GM18517 (cell line): Measurements from ENCODE around the gene ASAP2.

Source experiments
- ATAC-seq: cut with Tn5 transposase; IDR thresholded peaks from one replicate; pipeline ENCODE4 v1.9.1; 2021; ENCODE audit warnings: mild to moderate bottlenecking, moderate library complexity; ENCODE audit not compliant: unreplicated experiment

The ASAP2 gene

GRCh38 chr2:9373476-9373875 is 166.9 kb downstream of the ASAP2 start:
- no peak for ATAC-seq

DNA sequence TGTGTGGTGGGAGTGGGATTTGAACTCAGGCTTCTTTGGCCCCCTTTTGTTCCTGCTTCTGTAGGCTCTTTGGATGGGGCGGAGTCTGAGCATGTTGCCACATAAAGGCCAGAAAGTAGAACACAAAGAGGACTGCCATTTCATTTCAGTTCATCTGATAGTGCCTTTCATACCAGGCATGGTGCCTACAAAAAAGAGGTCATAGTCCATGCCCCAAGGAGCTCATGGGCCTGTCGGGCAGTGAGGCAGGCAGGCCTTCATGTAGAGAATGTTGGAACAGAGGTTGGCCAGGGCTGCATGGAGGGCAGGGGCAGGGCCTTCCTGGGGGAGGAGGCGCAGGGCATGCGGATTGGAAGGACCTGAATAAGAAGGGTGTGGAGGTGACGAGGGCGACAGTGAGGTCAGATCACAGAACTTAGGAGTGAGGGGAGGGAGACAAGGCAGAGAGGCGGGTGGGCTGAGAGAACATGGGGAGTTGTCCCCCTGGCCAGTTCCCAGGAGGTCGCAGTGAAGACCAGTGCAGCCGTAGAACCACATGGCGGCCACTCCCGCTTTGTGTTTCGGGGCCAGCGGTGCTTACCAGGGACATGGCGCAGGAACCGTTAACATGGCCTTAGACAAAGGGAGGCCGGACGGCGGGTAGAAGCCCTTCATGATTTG is 167.6 kb downstream of the ASAP2 start:
- ATAC-seq, result no peak

DNA sequence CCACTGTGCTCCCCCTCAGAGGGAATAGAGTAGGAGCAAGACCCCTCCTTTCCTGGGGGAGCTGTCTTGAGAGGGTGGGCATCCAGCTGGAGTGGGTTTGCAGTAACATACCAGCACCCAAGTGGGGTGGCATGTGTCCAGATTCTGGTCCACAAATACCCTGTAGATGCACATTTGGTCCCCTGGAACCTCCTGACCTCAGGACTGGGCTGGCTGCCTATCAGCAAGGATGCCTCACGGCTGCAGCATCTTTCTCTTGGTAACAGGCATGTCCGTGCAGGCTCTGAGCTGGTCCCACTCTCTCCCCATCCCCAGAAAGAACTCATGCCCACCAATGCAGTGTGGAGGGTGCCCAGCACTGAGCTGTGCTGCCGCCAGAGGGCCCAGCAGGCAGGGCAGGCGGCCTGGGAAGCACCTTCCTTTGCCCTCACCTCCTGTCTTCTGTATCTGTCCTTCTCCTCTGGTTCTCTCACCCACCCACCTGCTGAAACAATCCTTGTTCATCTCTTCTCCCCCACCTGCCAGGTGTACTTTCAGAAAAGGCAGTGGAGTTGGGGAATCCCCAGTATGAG is 169.3 kb downstream of the ASAP2 start:
- no peak for ATAC-seq

GRCh38 chr2:9377461-9378097 is 171.0 kb downstream of the ASAP2 start:
- no peak for ATAC-seq

DNA sequence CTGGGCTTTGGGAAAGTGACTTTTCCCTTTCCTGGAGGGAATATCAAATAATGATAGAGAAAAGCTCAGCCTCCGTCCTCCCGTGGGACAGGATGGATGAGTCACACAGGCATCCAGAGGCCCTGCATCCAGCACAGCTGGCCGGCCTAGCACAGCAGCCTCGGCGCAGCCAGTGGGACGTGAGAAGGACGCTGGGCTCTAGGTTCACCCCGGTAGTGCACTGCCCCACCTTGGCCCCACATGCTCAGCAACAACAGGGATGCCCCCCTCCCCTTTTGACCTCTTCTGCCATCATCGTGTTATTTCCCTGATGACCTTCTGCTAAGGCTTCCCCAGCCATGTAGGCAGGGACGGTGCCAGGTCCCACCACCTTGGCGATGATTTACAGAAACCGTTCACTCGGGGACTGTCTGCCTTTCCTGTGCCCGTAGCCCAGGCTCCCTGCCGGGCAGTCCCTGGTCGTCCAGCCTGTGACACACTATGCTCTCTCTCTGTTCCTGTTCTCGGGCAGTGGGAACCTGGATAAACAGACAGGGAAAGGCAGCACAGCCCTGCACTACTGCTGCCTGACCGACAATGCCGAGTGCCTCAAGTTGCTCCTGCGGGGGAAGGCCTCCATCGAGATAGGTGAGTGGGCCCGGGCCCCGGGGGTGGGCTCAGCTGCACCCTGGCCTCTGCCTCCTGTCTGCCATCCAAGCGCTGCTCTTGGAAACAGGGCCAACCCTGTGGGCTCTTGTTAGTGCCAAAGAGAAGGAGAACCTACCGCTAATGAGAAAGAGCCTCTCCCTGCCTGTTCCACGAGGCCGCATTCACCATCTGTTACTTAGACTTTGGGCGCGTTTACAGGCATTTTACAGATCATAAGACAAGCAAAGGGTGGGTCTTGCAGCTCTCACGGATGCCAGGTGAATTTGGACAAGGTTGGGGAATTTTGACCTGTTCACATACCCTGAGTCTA is 172.1 kb downstream of the ASAP2 start:
- ATAC-seq, result no peak

DNA sequence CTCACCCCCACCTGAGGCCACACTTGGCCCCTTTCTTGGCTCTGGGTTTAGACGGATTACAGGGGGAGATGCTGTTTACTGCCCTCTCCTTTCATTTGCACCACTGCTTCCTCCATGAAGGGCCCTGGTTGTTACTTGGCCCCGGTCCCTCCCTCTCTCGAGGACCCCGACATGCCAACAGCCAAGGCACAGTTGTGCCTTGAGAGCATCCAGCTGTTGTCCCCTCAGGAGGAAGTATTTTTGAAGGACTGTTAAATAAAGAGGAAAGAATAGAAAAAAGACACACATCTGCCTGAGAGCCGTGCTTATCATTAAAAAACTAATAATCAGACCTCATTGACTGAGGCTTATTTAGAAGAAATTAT is 172.8 kb downstream of the ASAP2 start:
- ATAC-seq, result no peak

DNA sequence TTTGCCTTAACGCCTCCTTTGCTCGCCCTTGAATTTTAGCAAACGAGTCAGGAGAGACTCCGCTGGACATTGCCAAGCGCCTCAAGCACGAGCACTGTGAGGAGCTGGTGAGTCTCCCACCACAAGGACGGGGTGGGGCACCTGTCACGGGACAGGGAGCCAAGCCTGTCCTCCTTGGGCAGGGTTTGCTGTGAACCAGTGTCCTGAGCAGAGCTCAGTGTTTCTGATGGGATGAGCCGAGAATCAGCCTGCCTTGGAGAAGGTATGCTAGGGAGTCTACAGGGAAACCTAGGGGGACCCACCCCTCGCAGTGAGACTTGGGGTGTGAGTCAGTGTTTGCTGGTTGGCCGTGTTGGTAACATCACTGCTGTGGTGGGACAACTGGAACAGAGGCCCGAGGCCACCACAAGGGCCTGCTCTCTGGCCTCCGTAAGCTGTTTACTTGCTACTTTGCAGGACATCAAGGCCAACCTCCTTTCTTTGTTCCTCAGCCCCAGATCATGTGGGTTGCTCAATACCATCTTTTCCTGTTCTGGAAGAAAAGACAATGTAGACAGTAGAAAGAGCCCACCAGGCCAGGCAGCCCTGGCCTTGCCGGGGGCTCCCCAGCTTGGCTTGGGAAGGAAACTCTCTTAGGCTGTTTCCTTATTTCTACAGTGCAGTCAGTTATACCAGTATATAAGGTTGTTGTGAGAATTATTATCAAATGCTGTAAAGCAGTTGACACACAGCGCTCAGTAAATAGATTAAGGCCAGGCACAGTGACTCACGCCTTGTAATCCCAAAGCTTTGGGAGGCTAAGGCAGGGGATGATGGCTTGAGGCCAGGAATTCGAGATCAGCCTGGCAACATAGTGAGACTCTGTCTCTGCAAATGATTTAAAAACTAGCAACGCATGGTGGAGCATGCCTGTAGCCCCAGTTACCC is 174.4 kb downstream of the ASAP2 start:
- no peak for ATAC-seq

- ATAC-seq, result no peak
Measured at GRCh38 chr2:9382604-9383235, 176.1 kb downstream of the ASAP2 start.

GRCh38 chr2:9384521-9384920 is 177.9 kb downstream of the ASAP2 start:
- ATAC-seq, result no peak

DNA sequence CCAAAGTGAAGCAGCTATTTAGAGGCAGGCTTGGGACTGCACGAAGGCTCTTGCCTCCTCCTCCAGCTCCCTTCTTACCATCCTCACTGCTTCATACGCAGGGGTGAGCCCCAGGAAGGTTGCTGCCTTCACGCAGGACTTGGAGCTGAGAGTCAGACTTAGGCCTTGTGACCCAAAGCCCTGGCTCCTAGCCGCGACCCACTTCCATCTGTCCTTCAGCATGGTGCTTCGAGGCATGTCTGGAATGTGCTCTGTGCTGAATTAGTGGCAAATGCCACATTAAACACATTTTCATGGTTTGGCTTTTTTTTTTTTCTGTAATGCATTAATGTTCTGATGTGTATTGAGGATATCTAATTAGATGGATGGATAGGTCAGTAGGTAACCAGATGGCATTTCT is 179.2 kb downstream of the ASAP2 start:
- ATAC-seq, result no peak

GRCh38 chr2:9388199-9388681 is 181.6 kb downstream of the ASAP2 start:
- ATAC-seq, result no peak

- no peak for ATAC-seq
Measured at GRCh38 chr2:9388950-9389911, 182.6 kb downstream of the ASAP2 start.

DNA sequence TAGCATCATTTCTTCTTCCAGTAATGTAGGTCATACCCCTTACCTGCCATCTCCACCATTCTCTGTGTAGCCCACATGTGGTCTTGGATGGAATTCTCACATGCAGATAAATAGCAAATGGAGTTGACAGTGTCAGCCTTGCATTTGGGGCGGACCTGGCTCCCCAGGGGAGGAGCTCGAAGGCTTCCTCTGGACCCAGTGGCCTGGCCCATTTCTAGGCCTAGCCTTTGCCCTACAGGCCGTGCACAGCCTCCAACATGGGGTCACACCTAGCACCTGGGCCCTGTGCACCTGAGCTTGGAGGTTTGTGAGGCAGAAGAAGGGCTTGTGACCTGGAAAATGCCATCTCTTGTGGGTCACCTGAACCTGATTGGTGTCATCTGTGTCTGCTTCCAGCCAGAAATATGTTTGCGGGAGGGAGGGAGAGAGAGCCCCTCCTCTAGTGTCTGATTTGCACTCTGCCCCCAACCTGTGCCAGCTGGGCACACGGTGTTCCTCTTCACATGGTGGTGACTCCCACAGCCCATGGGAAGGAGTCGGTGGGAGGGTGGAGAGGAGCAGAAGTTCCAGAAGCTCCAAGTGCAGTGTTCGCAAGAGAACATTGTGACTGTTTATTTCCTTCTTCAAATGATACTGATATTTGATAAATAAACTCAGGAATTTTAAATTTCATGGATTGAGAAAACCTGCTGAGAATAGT is 183.7 kb downstream of the ASAP2 start:
- no peak for ATAC-seq

GRCh38 chr2:9390991-9391390 is 184.4 kb downstream of the ASAP2 start:
- no peak for ATAC-seq

- no peak for ATAC-seq
Measured at GRCh38 chr2:9391961-9392720, 185.5 kb downstream of the ASAP2 start.

DNA sequence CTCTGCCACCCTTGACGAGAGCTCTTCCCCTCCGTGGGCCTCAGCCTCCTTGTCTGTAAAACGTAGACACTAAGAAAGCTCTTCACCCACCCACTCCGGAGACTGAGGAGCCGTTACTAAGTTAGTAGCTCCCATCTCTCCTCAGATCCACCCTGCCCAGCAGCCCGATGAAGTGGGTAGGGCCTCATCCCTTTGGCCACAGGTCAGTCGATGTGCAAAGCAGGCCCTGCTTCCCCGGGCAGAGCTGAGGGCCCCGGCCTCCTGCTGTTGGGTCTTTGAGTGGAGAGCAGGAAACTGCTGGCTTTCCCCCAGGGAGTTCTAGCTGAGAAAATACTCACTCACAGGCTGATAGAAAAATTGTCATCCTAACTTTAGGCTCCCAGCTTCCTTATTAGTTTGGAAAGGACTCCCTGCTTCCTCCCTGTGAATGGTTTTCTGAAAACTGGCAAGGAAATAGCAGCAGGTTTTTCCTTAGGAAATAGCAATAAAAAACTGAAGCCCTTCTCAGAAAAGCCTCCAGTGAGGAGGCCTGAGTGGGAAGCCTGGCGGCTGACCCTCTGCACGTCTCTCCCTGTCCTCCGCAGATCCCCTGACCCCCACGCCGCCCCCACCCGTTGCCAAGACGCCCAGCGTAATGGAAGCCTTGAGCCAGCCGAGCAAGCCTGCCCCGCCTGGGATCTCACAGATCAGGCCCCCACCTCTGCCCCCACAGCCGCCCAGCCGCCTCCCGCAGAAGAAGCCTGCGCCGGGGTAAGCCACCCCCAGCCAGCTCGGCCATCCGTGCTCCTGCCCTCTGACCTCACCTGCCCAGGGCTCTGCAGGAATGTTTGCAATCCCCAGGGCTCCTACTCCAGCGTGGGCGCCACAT is 186.5 kb downstream of the ASAP2 start:
- ATAC-seq, result no peak
